PC-3 (cell line): ENCODE data around the gene JPT1.

Experiments
- CTCF ChIP-seq: fragments of 300-600 bp; sonication (generic); conservative IDR thresholded peaks from 2 replicates; pipeline ENCODE4 v1.5.1; 2017; ENCODE audit warnings: antibody characterized with exemption, low read depth, mild to moderate bottlenecking, low read length
- EZH2 ChIP-seq: fragments of 300-600 bp; sonication (generic); IDR thresholded peaks from one replicate; pipeline ENCODE4 v1.6.1; 2017; ENCODE audit warnings: antibody characterized with exemption, mild to moderate bottlenecking, low read length; ENCODE audit not compliant: unreplicated experiment

GRCh38 chr17:75115555-75115954 is 38.8 kb downstream of the JPT1 start:
- TF ChIP-seq CTCF = no peak
- no peak for TF ChIP-seq EZH2
